Measurements from ENCODE around the gene NID2.

Gene NID2

DNA sequence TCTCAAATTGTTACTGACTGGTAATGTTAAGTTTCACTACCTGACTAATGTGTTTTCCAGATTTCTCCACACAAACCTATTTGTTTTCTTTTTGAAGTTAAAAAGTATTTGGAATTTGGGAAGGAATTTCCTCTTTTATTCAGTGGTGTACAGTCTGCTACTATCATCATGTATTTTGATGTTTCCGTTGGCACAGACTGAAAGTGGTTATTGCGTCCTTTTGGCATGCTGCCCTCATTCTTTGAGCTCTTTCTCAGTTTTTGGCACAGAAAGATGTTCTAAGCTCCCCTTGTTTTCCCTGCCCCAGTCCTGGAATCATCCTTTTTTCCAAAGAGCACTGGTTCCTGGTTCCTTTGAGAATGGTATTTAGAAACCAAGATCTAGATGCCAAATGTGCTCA, 110.9 kb downstream of the NID2 start:
- no peak overlapping the region for H3K9ac ChIP-seq (ENCODE audit: insufficient read length, low read depth)
- H3K4me1 ChIP-seq (ENCODE audit: insufficient read depth, insufficient read length), result no peaks in the 10 kb centered on the region
- peaks cover 12% of the 10 kb centered on the region; the same call in 1 of the 2 replicates for H3K9me3 ChIP-seq (ENCODE audit: insufficient read depth, low read length)
- H3K27me3 ChIP-seq (ENCODE audit: insufficient read depth, insufficient read length), result no peaks in the 10 kb centered on the region
- DNase-seq (ENCODE audit: low read depth, low spot score), result no peak
- no peak for TF ChIP-seq YY1 (IDR thresholded peaks at IDR 0.05; ENCODE audit: insufficient read depth, insufficient read length)
- no peak for TF ChIP-seq ZNF274 (IDR thresholded peaks at IDR 0.05; ENCODE audit: low read depth, low read length)
- no peak for TF ChIP-seq SUZ12 (IDR thresholded peaks at IDR 0.05; ENCODE audit: extremely low read depth, insufficient read depth, insufficient read length)
- H3K4me3 ChIP-seq (ENCODE audit: insufficient read length, low read depth), result no peak overlapping the region
- no peaks in the 10 kb centered on the region for H3K36me3 ChIP-seq (ENCODE audit: insufficient read depth, insufficient read length, low read length)
